ENCODE measurements around the gene HLA-DMA. TPM values are rescaled to one million over a fixed set of nuclear protein-coding genes. Genes with fewer than 3 reads are reported as not detected.

Gene HLA-DMA
- polyA plus RNA-seq, 1 experiment: 7.1 TPM

- no peak for TF ChIP-seq CTCF (IDR thresholded peaks at IDR 0.05; ENCODE audit: low read depth, low read length)
- CTCF ChIA-PET: interaction anchor here (0.6 to 4.8 kb wide), 6 partner anchors 9 to 138 kb away, joined by 3 to 38 read pairs (median 6); partner anchors contain the start of genes HLA-DMA and TAP2
- Histone ChIP-seq H3K4me3 (ENCODE audit: low read depth, low read length) (peak overlapping the region; percentile 99), H3K9me3 (ENCODE audit: control insufficient read depth, insufficient read depth, low read length) (peaks cover 5% of the 10 kb centered on the region; the same call in 1 of the 2 replicates), H3K27me3 (ENCODE audit: control insufficient read depth, insufficient read depth, low read length) (no peaks in the 10 kb centered on the region), H3K27ac (ENCODE audit: low read depth, low read length) (peak overlapping the region; percentile 31)
- DNase-seq (ENCODE audit: low read depth, low spot score): no peak
- POLR2A ChIA-PET: interaction anchor here (0.6 to 9.4 kb wide), 2 partner anchors 6 to 92 kb away, joined by 5 to 199 read pairs; partner anchors contain the start of gene BRD2
These were observed 23.6 kb upstream of the HLA-DMA start for GRCh38 chr6:32976334-32977069.

DNA sequence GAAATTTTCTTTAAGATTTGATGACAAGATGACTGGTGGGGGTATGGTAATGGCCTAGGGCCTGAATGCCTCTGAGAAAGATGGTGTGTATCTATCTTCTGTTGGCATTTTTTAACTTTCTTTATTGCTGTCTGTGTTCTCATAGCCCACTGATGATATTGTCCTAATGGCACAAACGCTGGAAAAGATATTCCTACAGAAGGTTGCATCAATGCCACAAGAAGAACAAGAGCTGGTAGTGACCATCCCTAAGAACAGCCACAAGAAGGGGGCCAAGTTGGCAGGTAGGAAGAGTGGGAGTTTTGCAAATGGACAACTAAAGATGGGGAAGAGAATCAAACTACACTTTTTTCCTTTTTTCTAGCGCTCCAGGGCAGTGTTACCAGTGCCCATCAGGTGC is 23.0 kb upstream of the HLA-DMA start:
- no peak for TF ChIP-seq CTCF (IDR thresholded peaks at IDR 0.05; ENCODE audit: low read depth, low read length)
- Histone ChIP-seq H3K4me3 (ENCODE audit: low read depth, low read length) (peak overlapping the region; percentile 99), H3K27ac (ENCODE audit: low read depth, low read length) (no peak overlapping the region), H3K9me3 (ENCODE audit: control insufficient read depth, insufficient read depth, low read length) (peaks cover 5% of the 10 kb centered on the region; the same call in 1 of the 2 replicates), H3K27me3 (ENCODE audit: control insufficient read depth, insufficient read depth, low read length) (no peaks in the 10 kb centered on the region)
- ChIA-PET POLR2A (no interaction called here), CTCF (interaction anchor here (0.6 to 4.8 kb wide), 6 partner anchors 9 to 161 kb away, joined by 3 to 38 read pairs (median 8); partner anchors contain the start of genes HLA-DMA and TAP2)
- DNase-seq (ENCODE audit: low read depth, low spot score): no peak

DNA sequence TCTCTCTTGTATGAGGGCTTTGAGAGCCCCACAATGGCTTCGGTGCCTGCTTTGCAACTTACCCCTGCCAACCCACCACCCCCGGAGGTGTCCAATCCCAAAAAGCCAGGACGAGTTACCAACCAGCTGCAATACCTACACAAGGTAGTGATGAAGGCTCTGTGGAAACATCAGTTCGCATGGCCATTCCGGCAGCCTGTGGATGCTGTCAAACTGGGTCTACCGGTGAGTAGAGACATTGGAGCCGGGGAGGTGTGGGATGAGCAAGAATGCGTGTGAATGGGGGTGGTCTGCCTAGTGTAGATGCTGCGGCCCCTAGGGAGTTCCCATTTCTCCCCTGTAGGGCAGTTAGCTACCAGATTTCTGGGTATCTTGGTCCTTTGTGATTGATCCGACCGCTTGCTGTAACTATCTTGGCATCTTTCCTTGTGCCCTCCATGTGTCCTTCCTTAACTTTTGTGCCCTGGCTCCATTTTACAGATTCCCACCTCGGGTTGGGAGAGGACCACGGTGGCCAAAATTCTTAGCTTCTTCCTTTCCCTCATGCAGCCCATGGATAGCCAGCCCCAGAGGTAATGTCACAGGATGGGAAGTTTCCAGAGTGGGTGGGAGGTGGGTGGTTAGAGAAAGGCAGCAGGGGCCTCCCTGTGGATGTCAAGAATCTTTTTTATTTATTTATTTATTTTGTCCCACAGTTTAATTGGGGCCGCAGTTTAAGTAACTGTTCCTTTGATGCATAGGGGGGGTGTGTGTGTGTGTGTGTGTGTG is 21.8 kb upstream of the HLA-DMA start:
- CTCF ChIA-PET: interaction anchor here (1.1 to 4.8 kb wide), 5 partner anchors 11 to 42 kb away, joined by 3 to 38 read pairs (median 8); partner anchors contain the start of gene HLA-DMA

GRCh38 chr6:32974016-32974333 is 21.1 kb upstream of the HLA-DMA start:
- DNase-seq (ENCODE audit: low read depth, low spot score): no peak
- no peak for TF ChIP-seq CTCF (IDR thresholded peaks at IDR 0.05; ENCODE audit: low read depth, low read length)
- H3K4me3 ChIP-seq (ENCODE audit: low read depth, low read length): peak overlapping the region; percentile 99
- H3K27ac ChIP-seq (ENCODE audit: low read depth, low read length): no peak overlapping the region
- peaks cover 5% of the 10 kb centered on the region; the same call in 1 of the 2 replicates for H3K9me3 ChIP-seq (ENCODE audit: control insufficient read depth, insufficient read depth, low read length)
- POLR2A ChIA-PET: interaction anchor here (0.6 to 8.3 kb wide), 8 partner anchors 8 to 1072 kb away, joined by 3 to 199 read pairs (median 6); partner anchors contain the start of genes RPS18, TAP2, VPS52 and ZBTB12
- no peaks in the 10 kb centered on the region for H3K27me3 ChIP-seq (ENCODE audit: control insufficient read depth, insufficient read depth, low read length)
- CTCF ChIA-PET: interaction anchor here (0.5 to 4.8 kb wide), 6 partner anchors 11 to 88 kb away, joined by 3 to 38 read pairs (median 6); partner anchors contain the start of gene HLA-DMA

More for the DNA sequence above, 21.8 kb upstream of the HLA-DMA start:
- no peak for DNase-seq (ENCODE audit: low read depth, low spot score)
- Histone ChIP-seq H3K9me3 (ENCODE audit: control insufficient read depth, insufficient read depth, low read length) (peaks cover 5% of the 10 kb centered on the region; the same call in 1 of the 2 replicates), H3K27me3 (ENCODE audit: control insufficient read depth, insufficient read depth, low read length) (no peaks in the 10 kb centered on the region), H3K27ac (ENCODE audit: low read depth, low read length) (no peak overlapping the region), H3K4me3 (ENCODE audit: low read depth, low read length) (peak overlapping the region; percentile 99)
- no peak for TF ChIP-seq CTCF (IDR thresholded peaks at IDR 0.05; ENCODE audit: low read depth, low read length)
- POLR2A ChIA-PET: interaction anchor here (0.6 to 8.3 kb wide), 9 partner anchors 7 to 1073 kb away, joined by 3 to 199 read pairs (median 5); partner anchors contain the start of genes RPS18, TAP2, VPS52 and ZBTB12

Data from AG04450 (cell line).